ENCODE data around the gene ARHGAP30. TPM values are rescaled to one million over a fixed set of nuclear protein-coding genes. Genes with fewer than 3 reads are reported as not detected.

Gene ARHGAP30
- total RNA-seq, 1 experiment from 2014 or later = 0.39 TPM

DNA sequence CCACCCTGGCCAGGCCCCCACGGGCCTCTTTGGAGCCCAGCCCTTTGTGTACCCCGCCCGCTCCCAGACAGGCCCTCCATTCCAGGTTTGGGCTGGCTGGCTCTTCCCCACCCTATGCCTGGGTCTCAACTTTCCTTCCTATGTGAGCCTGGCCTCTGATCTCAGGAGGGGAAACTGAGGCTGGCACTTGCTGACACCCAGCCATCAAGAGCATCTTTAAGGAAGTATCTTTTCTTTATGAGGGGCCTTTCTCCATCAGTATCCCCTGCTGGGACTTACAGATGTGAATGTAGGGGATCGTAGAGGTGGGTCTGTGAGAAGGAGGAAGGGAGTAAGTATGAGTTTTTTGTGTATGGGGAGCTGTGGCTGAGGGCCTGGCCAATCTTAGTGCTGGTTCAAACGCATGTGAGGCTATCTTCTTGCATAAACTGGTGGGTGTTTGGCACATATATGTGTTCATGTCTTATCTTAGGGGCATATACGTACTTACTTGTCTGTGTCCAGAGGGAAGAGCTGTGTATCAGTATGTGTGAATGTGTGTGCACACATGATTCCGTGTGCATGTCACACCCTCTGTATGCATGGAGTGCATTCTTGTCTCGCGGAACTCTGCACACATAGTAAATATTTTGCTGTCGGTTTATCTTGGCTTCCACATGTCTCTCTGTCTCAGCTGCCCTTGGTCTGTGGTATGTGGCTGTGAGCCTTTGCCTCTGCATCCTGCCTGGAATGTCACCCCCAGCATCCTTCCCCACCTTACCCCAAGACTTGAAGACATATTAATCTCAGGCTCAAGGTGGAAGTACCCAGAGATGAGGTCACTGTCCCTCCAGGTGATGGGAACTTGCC is 14.3 kb upstream of the ARHGAP30 start:
- peak; percentile 12 for ATAC-seq
- H2AFZ ChIP-seq (ENCODE audit: low read depth, low read length, poor library complexity, severe bottlenecking) = no peak overlapping the region
- H3K9me3 ChIP-seq (ENCODE audit: control insufficient read depth in 1 of 2, insufficient read depth in 1 of 2, low read depth in 1 of 2, low read length in 2 of 2) = no peaks in the 10 kb centered on the region
- TSS peak; percentile 70 for BruUV-seq (replicated peaks)
- no peaks in the 10 kb centered on the region for H3K9me2 ChIP-seq (ENCODE audit: insufficient read depth)
- intact Hi-C loops (cut with micrococcal nuclease) = loop anchor here (1.0 kb wide), 1 partner anchor 31 kb away; no protein-coding TSS in a partner anchor
- peak overlapping the region in 1 of 2 experiments; percentile 40; a peak in 3 of 4 replicates for H3K4me3 ChIP-seq (replicated peaks in 1 of 2; ENCODE audit: low read depth in 1 of 2, low read length in 2 of 2)
- no peaks in the 10 kb centered on the region for H3K79me2 ChIP-seq (ENCODE audit: insufficient read depth, low read length)
- H3K9ac ChIP-seq (ENCODE audit: low read length) = peak overlapping the region; percentile 46
- no peaks in the 10 kb centered on the region for H3K27me3 ChIP-seq (ENCODE audit: insufficient read depth, low read length)
- peak overlapping the region; percentile 46 for H3K27ac ChIP-seq (ENCODE audit: low read depth, low read length)
- CTCF ChIA-PET = interaction anchor here (0.9 to 2.4 kb wide), 6 partner anchors 11 to 86 kb away, joined by 3 to 9 read pairs (median 4); partner anchors contain the start of gene KLHDC9
- H3K4me2 ChIP-seq (ENCODE audit: low read length) = peak overlapping the region; percentile 73
- no peak for TF ChIP-seq ZNF274 (IDR thresholded peaks at IDR 0.05; ENCODE audit: low read depth, low read length)
- TF ChIP-seq CTCF (IDR thresholded peaks at IDR 0.05 in 2 of 3, conservative IDR thresholded peaks at IDR 0.05 in 1 of 3; ENCODE audit: borderline replicate concordance in 1 of 3, insufficient read depth in 1 of 3, low read depth in 2 of 3, low read length in 2 of 3) = no peak
- no peak for TF ChIP-seq ZFX (IDR thresholded peaks at IDR 0.05)
- no peak for TF ChIP-seq POLR2A (IDR thresholded peaks at IDR 0.05; ENCODE audit: borderline replicate concordance, extremely low read depth, insufficient read depth, insufficient read length)
- no peak for TF ChIP-seq FOSL1 (IDR thresholded peaks at IDR 0.05; ENCODE audit: low read depth)
- TF ChIP-seq POLR2AphosphoS5 (IDR thresholded peaks at IDR 0.05; ENCODE audit: low read depth, low read length) = no peak
- RAD21 ChIA-PET (ENCODE audit: low non-redundant PET in 1 of 2, low total read pairs in 2 of 2, uncharacterized antibody in 2 of 2, unreplicated experiment in 2 of 2) = interaction anchor here in 1 of 2 experiments (0.5 kb wide), 1 partner anchor 94 kb away, joined by 3 read pairs; no protein-coding TSS in a partner anchor
- no peak for DNase-seq (ENCODE audit: low read depth, low spot score)
- POLR2A ChIA-PET = interaction anchor here (0.8 to 1.4 kb wide), 3 partner anchors 9 to 45 kb away, joined by 3 to 4 read pairs (median 4); partner anchors contain the start of genes TSTD1 and USF1
- peaks cover 38 to 86% of the 10 kb centered on the region in 2 experiments for H3K4me1 ChIP-seq (ENCODE audit: control insufficient read depth in 1 of 2, insufficient read depth in 2 of 2, low read length in 2 of 2)
- H3K36me3 ChIP-seq (ENCODE audit: control insufficient read depth in 1 of 2, insufficient read depth in 2 of 2, low read length in 2 of 2) = no peaks in the 10 kb centered on the region
- H4K20me1 ChIP-seq (ENCODE audit: insufficient read depth) = no peaks in the 10 kb centered on the region
